ENCODE data around the gene ISCU.

GRCh38 chr12:108526482-108527165 is 35.8 kb upstream of the ISCU start:
- TF ChIP-seq GATA2 (IDR thresholded peaks at IDR 0.05; ENCODE audit: low read depth, low read length) = no peak
- TF ChIP-seq GATA3 (IDR thresholded peaks at IDR 0.05; ENCODE audit: low read depth, low read length) = no peak
